ENCODE data around the gene CENPX.

- no peak for TF ChIP-seq CTCF (IDR thresholded peaks at IDR 0.05)
- no peak for TF ChIP-seq ZFX (IDR thresholded peaks at IDR 0.05; ENCODE audit: borderline replicate concordance)
Measured at GRCh38 chr17:81995463-81996231, 27.0 kb downstream of the CENPX start.

Data from 22Rv1 (cell line).